ENCODE data around the gene SLC4A1. TPM values are rescaled to one million over a fixed set of nuclear protein-coding genes. Genes with fewer than 3 reads are reported as not detected.

Gene SLC4A1
- total and polyA plus RNA-seq, 2 of the 13 experiments (the other 11 are each of a cell fraction or from before 2014, with no cell fraction given): not detected

- TF ChIP-seq, protein P1, sequence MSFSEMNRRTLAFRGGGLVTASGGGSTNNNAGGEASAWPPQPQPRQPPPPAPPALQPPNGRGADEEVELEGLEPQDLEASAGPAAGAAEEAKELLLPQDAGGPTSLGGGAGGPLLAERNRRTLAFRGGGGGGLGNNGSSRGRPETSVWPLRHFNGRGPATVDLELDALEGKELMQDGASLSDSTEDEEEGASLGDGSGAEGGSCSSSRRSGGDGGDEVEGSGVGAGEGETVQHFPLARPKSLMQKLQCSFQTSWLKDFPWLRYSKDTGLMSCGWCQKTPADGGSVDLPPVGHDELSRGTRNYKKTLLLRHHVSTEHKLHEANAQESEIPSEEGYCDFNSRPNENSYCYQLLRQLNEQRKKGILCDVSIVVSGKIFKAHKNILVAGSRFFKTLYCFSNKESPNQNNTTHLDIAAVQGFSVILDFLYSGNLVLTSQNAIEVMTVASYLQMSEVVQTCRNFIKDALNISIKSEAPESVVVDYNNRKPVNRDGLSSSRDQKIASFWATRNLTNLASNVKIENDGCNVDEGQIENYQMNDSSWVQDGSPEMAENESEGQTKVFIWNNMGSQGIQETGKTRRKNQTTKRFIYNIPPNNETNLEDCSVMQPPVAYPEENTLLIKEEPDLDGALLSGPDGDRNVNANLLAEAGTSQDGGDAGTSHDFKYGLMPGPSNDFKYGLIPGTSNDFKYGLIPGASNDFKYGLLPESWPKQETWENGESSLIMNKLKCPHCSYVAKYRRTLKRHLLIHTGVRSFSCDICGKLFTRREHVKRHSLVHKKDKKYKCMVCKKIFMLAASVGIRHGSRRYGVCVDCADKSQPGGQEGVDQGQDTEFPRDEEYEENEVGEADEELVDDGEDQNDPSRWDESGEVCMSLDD (CRISPR knock-in tag; IDR thresholded peaks at IDR 0.05; ENCODE audit: borderline replicate concordance): no peak
- TF ChIP-seq GLMP (CRISPR knock-in tag; IDR thresholded peaks at IDR 0.05; ENCODE audit: borderline replicate concordance) (no peak), CTCF (CRISPR knock-in tag; IDR thresholded peaks at IDR 0.05) (peak; percentile 73), HNRNPK (IDR thresholded peaks at IDR 0.05; ENCODE audit: low read depth, low read length, poor library complexity, severe bottlenecking) (no peak), MYNN (CRISPR knock-in tag; IDR thresholded peaks at IDR 0.05; ENCODE audit: low read depth) (no peak), ZNF770 (CRISPR knock-in tag; IDR thresholded peaks at IDR 0.05) (no peak), ZSCAN22 (CRISPR knock-in tag; IDR thresholded peaks at IDR 0.05) (no peak), PBX2 (CRISPR knock-in tag; IDR thresholded peaks at IDR 0.05) (no peak), ASH2L (IDR thresholded peaks at IDR 0.05; ENCODE audit: insufficient read length, low read depth, low read length) (no peak), SP1 (IDR thresholded peaks at IDR 0.05) (no peak), SP1 (CRISPR knock-in tag; IDR thresholded peaks at IDR 0.05) (peak; percentile 42; the same call in 1 of the 2 replicates), CEBPG (CRISPR knock-in tag; IDR thresholded peaks at IDR 0.05) (peak; percentile 92), SAP130 (CRISPR knock-in tag; IDR thresholded peaks at IDR 0.05; ENCODE audit: low read depth) (peak; percentile 34; the same call in 1 of the 2 replicates), MAF1 (CRISPR knock-in tag; IDR thresholded peaks at IDR 0.05; ENCODE audit: borderline replicate concordance) (no peak), ADNP (CRISPR knock-in tag; IDR thresholded peaks at IDR 0.05) (no peak), YEATS2 (CRISPR knock-in tag; IDR thresholded peaks at IDR 0.05; ENCODE audit: borderline replicate concordance) (peak; percentile 39; the same call in 1 of the 2 replicates), ZNF282 (IDR thresholded peaks at IDR 0.05; ENCODE audit: partially characterized antibody) (no peak), ZNF446 (CRISPR knock-in tag; IDR thresholded peaks at IDR 0.05) (no peak), SP5 (CRISPR knock-in tag; IDR thresholded peaks at IDR 0.05; ENCODE audit: borderline replicate concordance, low read depth) (peak; percentile 33; the same call in 1 of the 2 replicates), JUN (CRISPR knock-in tag; IDR thresholded peaks at IDR 0.05) (no peak)
Observed at GRCh38 chr17:44203731-44204440, 64.0 kb downstream of the SLC4A1 start (continued).
